ENCODE results near the gene POU3F2. TPM values are rescaled to one million over a fixed set of nuclear protein-coding genes. Genes with fewer than 3 reads are reported as not detected.

Gene POU3F2
- polyA plus RNA-seq, 1 of the 3 experiments (the other 2 are of a cell fraction): 1.0 TPM

- POLR2A ChIA-PET: no interaction called here
- Histone ChIP-seq H3F3A (replicated peaks; ENCODE audit: insufficient read depth) (peaks cover 25% of the 10 kb centered on the region), H3K79me2 (ENCODE audit: insufficient read depth) (no peaks in the 10 kb centered on the region), H3K27ac (ENCODE audit: low read depth in 2 of 2, low read length in 1 of 2) (no peak overlapping the region), H3K9ac (no peak overlapping the region), H3K27me3 (ENCODE audit: insufficient read depth) (no peaks in the 10 kb centered on the region), H3K9me2 (no peaks in the 10 kb centered on the region), H3K9me3 (no peaks in the 10 kb centered on the region), H3K4me3 (ENCODE audit: low read depth in 2 of 2, low read length in 1 of 2) (no peak overlapping the region), H4K20me1 (ENCODE audit: insufficient read depth) (no peaks in the 10 kb centered on the region), H3K4me2 (no peak overlapping the region), H3K36me3 (replicated peaks in 1 of 2; ENCODE audit: control insufficient read depth in 1 of 2, insufficient read depth in 2 of 2, low read length in 1 of 2) (no peaks in the 10 kb centered on the region), H3K4me1 (ENCODE audit: control insufficient read depth in 1 of 2, insufficient read depth in 2 of 2, low read depth in 1 of 2, low read length in 1 of 2) (peaks cover 0 to 46% of the 10 kb centered on the region in 2 experiments; a peak in 2 of 4 replicates), H2AFZ (ENCODE audit: low read depth) (no peak overlapping the region)
- WGBS (ENCODE audit: low lambda C conversion rate): 86% methylated on average over 14 of the region's 14 CpGs
- CTCF ChIA-PET: interaction anchor here (0.6 to 2.5 kb wide), 3 partner anchors 11 to 286 kb away, joined by 3 to 9 read pairs (median 5); no protein-coding TSS in a partner anchor
- TF ChIP-seq, protein P1, sequence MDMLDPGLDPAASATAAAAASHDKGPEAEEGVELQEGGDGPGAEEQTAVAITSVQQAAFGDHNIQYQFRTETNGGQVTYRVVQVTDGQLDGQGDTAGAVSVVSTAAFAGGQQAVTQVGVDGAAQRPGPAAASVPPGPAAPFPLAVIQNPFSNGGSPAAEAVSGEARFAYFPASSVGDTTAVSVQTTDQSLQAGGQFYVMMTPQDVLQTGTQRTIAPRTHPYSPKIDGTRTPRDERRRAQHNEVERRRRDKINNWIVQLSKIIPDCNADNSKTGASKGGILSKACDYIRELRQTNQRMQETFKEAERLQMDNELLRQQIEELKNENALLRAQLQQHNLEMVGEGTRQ (IDR thresholded peaks at IDR 0.05; ENCODE audit: borderline replicate concordance, low read depth, low read length): no peak
- no peak for TF ChIP-seq CTCF (IDR thresholded peaks at IDR 0.05)
- TF ChIP-seq YY1 (IDR thresholded peaks at IDR 0.05; ENCODE audit: low read depth): no peak
- DNase-seq: no peak
Observed at GRCh38 chr6:98828941-98829411, 5.4 kb upstream of the POU3F2 start.

DNA sequence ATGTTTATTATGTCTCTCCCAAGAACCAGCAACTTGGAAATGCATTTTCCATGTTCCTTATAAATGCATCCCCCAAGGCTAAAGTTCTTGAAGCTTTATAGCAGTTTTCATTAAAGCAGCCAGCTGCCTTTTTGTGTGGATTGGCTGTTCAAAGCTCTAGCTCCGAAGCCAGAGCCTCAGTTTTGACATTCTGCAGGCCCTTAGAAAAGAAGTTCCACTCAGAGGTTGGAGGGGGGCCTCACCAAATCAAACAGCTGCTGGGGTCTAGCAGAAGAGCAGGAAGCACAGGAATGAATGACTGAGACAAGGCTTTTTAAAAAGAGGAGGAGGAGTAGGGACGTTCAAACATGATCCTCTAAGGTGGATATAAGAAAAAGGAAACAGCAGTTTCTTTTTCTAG is 4.2 kb upstream of the POU3F2 start:
- H2AFZ ChIP-seq (ENCODE audit: low read depth): no peak overlapping the region
- H3K4me1 ChIP-seq (ENCODE audit: control insufficient read depth in 1 of 2, insufficient read depth in 2 of 2, low read depth in 1 of 2, low read length in 1 of 2): peaks cover 0 to 36% of the 10 kb centered on the region in 2 experiments; a peak in 2 of 4 replicates
- no peaks in the 10 kb centered on the region for H3K27me3 ChIP-seq (ENCODE audit: insufficient read depth)
- 71% methylated on average over 2 of the region's 2 CpGs for WGBS (ENCODE audit: low lambda C conversion rate)
- no peak overlapping the region for H3K9ac ChIP-seq
- H3K4me2 ChIP-seq: no peak overlapping the region
- peaks cover 26% of the 10 kb centered on the region for H3F3A ChIP-seq (replicated peaks; ENCODE audit: insufficient read depth)
- no peaks in the 10 kb centered on the region for H3K79me2 ChIP-seq (ENCODE audit: insufficient read depth)
- ChIA-PET POLR2A (no interaction called here), CTCF (interaction anchor here (1.0 to 1.8 kb wide), 2 partner anchors 10 to 133 kb away, joined by 3 to 5 read pairs; no protein-coding TSS in a partner anchor)
- no peaks in the 10 kb centered on the region for H3K36me3 ChIP-seq (replicated peaks in 1 of 2; ENCODE audit: control insufficient read depth in 1 of 2, insufficient read depth in 2 of 2, low read length in 1 of 2)
- H3K9me3 ChIP-seq: no peaks in the 10 kb centered on the region
- DNase-seq: no peak
- no peak overlapping the region for H3K27ac ChIP-seq (ENCODE audit: low read depth in 2 of 2, low read length in 1 of 2)
- H3K4me3 ChIP-seq (ENCODE audit: low read depth in 2 of 2, low read length in 1 of 2): no peak overlapping the region
- no peak for TF ChIP-seq SMC3 (IDR thresholded peaks at IDR 0.05; ENCODE audit: low read depth, low read length)
- TF ChIP-seq RFX5 (IDR thresholded peaks at IDR 0.05; ENCODE audit: low read length): no peak
- TF ChIP-seq, protein P2, sequence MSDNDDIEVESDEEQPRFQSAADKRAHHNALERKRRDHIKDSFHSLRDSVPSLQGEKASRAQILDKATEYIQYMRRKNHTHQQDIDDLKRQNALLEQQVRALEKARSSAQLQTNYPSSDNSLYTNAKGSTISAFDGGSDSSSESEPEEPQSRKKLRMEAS (IDR thresholded peaks at IDR 0.05; ENCODE audit: low read depth): no peak
- no peak for TF ChIP-seq TCF12 (IDR thresholded peaks at IDR 0.05)
- no peak for TF ChIP-seq FOXJ3 (CRISPR knock-in tag; IDR thresholded peaks at IDR 0.05)
- no peak for TF ChIP-seq USF1 (IDR thresholded peaks at IDR 0.05; ENCODE audit: borderline replicate concordance, low read depth)
- no peak for TF ChIP-seq PBX3 (IDR thresholded peaks at IDR 0.05)
- TF ChIP-seq, protein P3, sequence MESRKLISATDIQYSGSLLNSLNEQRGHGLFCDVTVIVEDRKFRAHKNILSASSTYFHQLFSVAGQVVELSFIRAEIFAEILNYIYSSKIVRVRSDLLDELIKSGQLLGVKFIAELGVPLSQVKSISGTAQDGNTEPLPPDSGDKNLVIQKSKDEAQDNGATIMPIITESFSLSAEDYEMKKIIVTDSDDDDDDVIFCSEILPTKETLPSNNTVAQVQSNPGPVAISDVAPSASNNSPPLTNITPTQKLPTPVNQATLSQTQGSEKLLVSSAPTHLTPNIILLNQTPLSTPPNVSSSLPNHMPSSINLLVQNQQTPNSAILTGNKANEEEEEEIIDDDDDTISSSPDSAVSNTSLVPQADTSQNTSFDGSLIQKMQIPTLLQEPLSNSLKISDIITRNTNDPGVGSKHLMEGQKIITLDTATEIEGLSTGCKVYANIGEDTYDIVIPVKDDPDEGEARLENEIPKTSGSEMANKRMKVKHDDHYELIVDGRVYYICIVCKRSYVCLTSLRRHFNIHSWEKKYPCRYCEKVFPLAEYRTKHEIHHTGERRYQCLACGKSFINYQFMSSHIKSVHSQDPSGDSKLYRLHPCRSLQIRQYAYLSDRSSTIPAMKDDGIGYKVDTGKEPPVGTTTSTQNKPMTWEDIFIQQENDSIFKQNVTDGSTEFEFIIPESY (IDR thresholded peaks at IDR 0.05; ENCODE audit: borderline replicate concordance, low read depth): no peak
- no peak for TF ChIP-seq FOSL2 (IDR thresholded peaks at IDR 0.05; ENCODE audit: borderline replicate concordance, low read depth)
- no peak for TF ChIP-seq YY1 (IDR thresholded peaks at IDR 0.05; ENCODE audit: low read depth)
- no peak for TF ChIP-seq NRF1 (IDR thresholded peaks at IDR 0.05; ENCODE audit: low read depth, low read length)
- no peaks in the 10 kb centered on the region for H3K9me2 ChIP-seq
- no peaks in the 10 kb centered on the region for H4K20me1 ChIP-seq (ENCODE audit: insufficient read depth)
